GM13976 (cell line): ENCODE data around the gene FFAR4.
"Not testable (repeated sequence)": the region's sequence is repeated elsewhere in the genome, so short reads cannot be mapped to it uniquely, and the experiment has no call there.

Experiments used
- DNase-seq: peaks from one replicate; pipeline ENCODE4 v3.0.0; 2012; ENCODE audit warnings: low spot score
- in situ Hi-C: fragments of 300-500 bp; cut with MboI; formaldehyde crosslinking; loops from one replicate; pipeline ENCODE4 v1.12.0; 2022; ENCODE audit warnings: low sequenced_read_pairs, mixed read lengths, inconsistent platforms; ENCODE audit not compliant: unreplicated experiment
- TF ChIP-seq, protein P1 (sequence below): IDR thresholded peaks from 2 replicates; pipeline ENCODE4 v1.5.1; 2012; ENCODE audit warnings: borderline replicate concordance, mild to moderate bottlenecking; ENCODE audit not compliant: insufficient read depth; ENCODE audit errors: extremely low read depth, missing control alignments, control extremely low read depth

FFAR4 gene

DNA sequence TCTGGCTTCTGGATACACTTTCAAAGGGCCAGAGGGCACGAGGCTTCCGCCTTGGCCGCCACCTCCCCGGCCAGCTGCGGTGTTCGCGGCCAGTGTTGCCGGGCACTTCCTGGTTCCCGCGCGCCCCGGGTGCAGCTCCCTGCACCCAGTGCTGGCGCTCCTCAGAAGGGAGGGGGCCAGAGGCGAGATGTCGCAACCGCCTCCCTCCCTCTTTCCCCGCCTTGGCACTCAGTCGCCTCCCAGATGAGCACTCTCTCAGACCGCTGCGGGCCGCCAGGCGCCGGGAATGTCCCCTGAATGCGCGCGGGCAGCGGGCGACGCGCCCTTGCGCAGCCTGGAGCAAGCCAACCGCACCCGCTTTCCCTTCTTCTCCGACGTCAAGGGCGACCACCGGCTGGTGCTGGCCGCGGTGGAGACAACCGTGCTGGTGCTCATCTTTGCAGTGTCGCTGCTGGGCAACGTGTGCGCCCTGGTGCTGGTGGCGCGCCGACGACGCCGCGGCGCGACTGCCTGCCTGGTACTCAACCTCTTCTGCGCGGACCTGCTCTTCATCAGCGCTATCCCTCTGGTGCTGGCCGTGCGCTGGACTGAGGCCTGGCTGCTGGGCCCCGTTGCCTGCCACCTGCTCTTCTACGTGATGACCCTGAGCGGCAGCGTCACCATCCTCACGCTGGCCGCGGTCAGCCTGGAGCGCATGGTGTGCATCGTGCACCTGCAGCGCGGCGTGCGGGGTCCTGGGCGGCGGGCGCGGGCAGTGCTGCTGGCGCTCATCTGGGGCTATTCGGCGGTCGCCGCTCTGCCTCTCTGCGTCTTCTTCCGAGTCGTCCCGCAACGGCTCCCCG lies at the start of gene FFAR4:
Gene FFAR4 (plus strand): TSS at position 231 of the 842 bp plus-strand sequence. CDS start 56 bp downstream, at position 287.
- TF ChIP-seq, protein P1, sequence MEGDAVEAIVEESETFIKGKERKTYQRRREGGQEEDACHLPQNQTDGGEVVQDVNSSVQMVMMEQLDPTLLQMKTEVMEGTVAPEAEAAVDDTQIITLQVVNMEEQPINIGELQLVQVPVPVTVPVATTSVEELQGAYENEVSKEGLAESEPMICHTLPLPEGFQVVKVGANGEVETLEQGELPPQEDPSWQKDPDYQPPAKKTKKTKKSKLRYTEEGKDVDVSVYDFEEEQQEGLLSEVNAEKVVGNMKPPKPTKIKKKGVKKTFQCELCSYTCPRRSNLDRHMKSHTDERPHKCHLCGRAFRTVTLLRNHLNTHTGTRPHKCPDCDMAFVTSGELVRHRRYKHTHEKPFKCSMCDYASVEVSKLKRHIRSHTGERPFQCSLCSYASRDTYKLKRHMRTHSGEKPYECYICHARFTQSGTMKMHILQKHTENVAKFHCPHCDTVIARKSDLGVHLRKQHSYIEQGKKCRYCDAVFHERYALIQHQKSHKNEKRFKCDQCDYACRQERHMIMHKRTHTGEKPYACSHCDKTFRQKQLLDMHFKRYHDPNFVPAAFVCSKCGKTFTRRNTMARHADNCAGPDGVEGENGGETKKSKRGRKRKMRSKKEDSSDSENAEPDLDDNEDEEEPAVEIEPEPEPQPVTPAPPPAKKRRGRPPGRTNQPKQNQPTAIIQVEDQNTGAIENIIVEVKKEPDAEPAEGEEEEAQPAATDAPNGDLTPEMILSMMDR: no peak
- in situ Hi-C loops: no loop called here
- no peak for DNase-seq

- in situ Hi-C loops: no loop called here
- no peak for DNase-seq
- TF ChIP-seq, protein P1: no peak
Observed at GRCh38 chr10:93518531-93518930, 47.9 kb upstream of the FFAR4 start.

GRCh38 chr10:93535293-93535692 lies 31.2 kb upstream of the FFAR4 start:
- TF ChIP-seq, protein P1: no peak
- no peak for DNase-seq
- in situ Hi-C loops: no loop called here

GRCh38 chr10:93540871-93541270 lies 25.6 kb upstream of the FFAR4 start:
- in situ Hi-C loops, DNase-seq: not testable (repeated sequence)

GRCh38 chr10:93541402-93542357 lies 24.8 kb upstream of the FFAR4 start:
- DNase-seq: peak; percentile 43
- TF ChIP-seq, protein P1: peak; percentile 65
- in situ Hi-C loops: no loop called here

GRCh38 chr10:93542358-93542791 lies 24.1 kb upstream of the FFAR4 start:
- in situ Hi-C loops: no loop called here
- TF ChIP-seq, protein P1: no peak
- DNase-seq: no peak

DNA sequence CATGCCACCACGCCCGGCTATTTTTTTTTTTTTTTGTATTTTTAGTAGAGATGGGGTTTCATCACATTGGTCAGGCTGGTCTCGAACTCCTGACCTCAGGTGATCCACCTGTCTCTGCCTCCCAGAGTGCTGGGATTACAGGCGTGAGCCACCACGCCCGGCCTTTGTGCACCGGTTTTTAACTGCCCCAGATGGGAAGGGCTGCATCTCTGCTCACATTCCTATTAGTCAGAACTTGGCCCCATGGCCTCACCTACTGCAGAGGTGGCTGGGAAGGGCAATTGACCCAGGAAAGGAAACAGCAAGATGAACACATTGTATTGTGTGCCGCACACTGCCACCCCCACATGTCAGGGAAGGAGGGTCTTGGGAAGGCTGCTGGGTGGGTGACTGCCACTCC lies 19.5 kb upstream of the FFAR4 start:
- DNase-seq, in situ Hi-C loops: not testable (repeated sequence)
